CD8-positive, alpha-beta memory T cell (primary cell): Measurements from ENCODE around the gene C3. TPM values are rescaled to one million over a fixed set of nuclear protein-coding genes. Genes with fewer than 3 reads are reported as not detected.

Experiments
- CTCF ChIA-PET: fragments of 350-600 bp; sonication (Branson Sonifier 250); formaldehyde crosslinking; loops from one replicate; lab custom pipeline; 2021; ENCODE audit warnings: antibody characterized with exemption; lab: Charles Lee
- POLR2A ChIA-PET: fragments of 350-600 bp; sonication (Branson Sonifier 250); formaldehyde crosslinking; loops from one replicate; lab custom pipeline; 2021; ENCODE audit warnings: antibody characterized with exemption; lab: Charles Lee
- DNase-seq, 5 donors: peaks; one replicate each; pipeline versions ENCODE4 v3.0.0 to v3.0.0-alpha.2; 2020 to 2022; ENCODE audit warnings: mixed read lengths in 1 of 5
- H3K27ac ChIP-seq: one replicate; pipeline ENCODE4 v1.7.0; 2013; ENCODE audit warnings: low read depth, mild to moderate bottlenecking, low read length, moderate library complexity
- H3K27me3 ChIP-seq: 2 replicates; pipeline ENCODE4 v1.7.0; 2013; ENCODE audit warnings: low read length, mild to moderate bottlenecking; ENCODE audit not compliant: insufficient read depth, poor library complexity, severe bottlenecking
- H3K36me3 ChIP-seq: 2 replicates; pipeline ENCODE4 v1.7.0; 2013; ENCODE audit warnings: mild to moderate bottlenecking, low read length, moderate library complexity; ENCODE audit not compliant: insufficient read depth
- H3K4me1 ChIP-seq: 2 replicates; pipeline ENCODE4 v1.7.0; 2013; ENCODE audit warnings: mild to moderate bottlenecking, low read length, moderate library complexity; ENCODE audit not compliant: insufficient read depth
- H3K4me3 ChIP-seq: 2 replicates; pipeline ENCODE4 v1.7.0; 2013; ENCODE audit warnings: mild to moderate bottlenecking, low read length
- H3K9me3 ChIP-seq: 2 replicates; pipeline ENCODE4 v1.7.0; 2013; ENCODE audit warnings: mild to moderate bottlenecking, low read length
- H3K27ac Mint-ChIP-seq, 8 donors: one replicate each; pipeline ENCODE4 v1.8.0; 2020 to 2021; ENCODE audit warnings: mixed read lengths in 8 of 8, mild to moderate bottlenecking in 6 of 8, inconsistent platforms in 3 of 8, moderate library complexity in 3 of 8
- H3K27me3 Mint-ChIP-seq, 2 donors: one replicate each; pipeline ENCODE4 v1.8.0; 2020 to 2021; ENCODE audit warnings: mixed read lengths in 2 of 2, mild to moderate bottlenecking in 1 of 2, moderate library complexity in 1 of 2
- H3K36me3 Mint-ChIP-seq, 3 donors: one replicate each; pipeline ENCODE4 v1.8.0; 2020 to 2021; ENCODE audit warnings: mixed read lengths in 3 of 3, inconsistent platforms in 1 of 3, mild to moderate bottlenecking in 1 of 3
- H3K4me1 Mint-ChIP-seq, 3 donors: one replicate each; pipeline ENCODE4 v1.8.0; 2020 to 2021; ENCODE audit warnings: mixed read lengths in 3 of 3, inconsistent platforms in 1 of 3, mild to moderate bottlenecking in 1 of 3
- H3K4me3 Mint-ChIP-seq, 7 donors: one replicate each; pipeline ENCODE4 v1.8.0; 2020 to 2021; ENCODE audit warnings: mixed read lengths in 7 of 7, mild to moderate bottlenecking in 6 of 7, moderate library complexity in 4 of 7, inconsistent platforms in 2 of 7
- H3K9me3 Mint-ChIP-seq, 5 donors: one replicate each; pipeline ENCODE4 v1.8.0; 2020 to 2022; ENCODE audit warnings: mixed read lengths in 5 of 5, mild to moderate bottlenecking in 3 of 5, moderate library complexity in 2 of 5, inconsistent platforms in 1 of 5
- polyA plus RNA-seq: library from polyadenylated mRNA; unstranded; fragments of 300-500 nt; fragmentation: Illumina TruSeq; gene quantifications from one replicate; pipeline ENCODE4 v1.2.3, GENCODE V29; 2021
- total RNA-seq, 2 experiments: library from RNA; stranded (reverse); gene quantifications; one replicate each; pipeline ENCODE4 v1.2.3, GENCODE V29; 2021

C3 gene
- total and polyA plus RNA-seq, 3 experiments from 2014 or later: 1.6 to 1.7 TPM; not detected in 1

GRCh38 chr19:6718741-6719539 is 1.5 kb downstream of the C3 start:
- H3K27me3 ChIP-seq: no peaks in the 10 kb centered on the region
- no peaks in the 10 kb centered on the region for H3K27me3 Mint-ChIP-seq
- no peak overlapping the region for H3K27ac ChIP-seq
- ChIA-PET CTCF (no interaction called here), POLR2A (no interaction called here)
- H3K9me3 Mint-ChIP-seq: no peaks in the 10 kb centered on the region
- H3K9me3 ChIP-seq: no peaks in the 10 kb centered on the region
- H3K36me3 ChIP-seq: no peaks in the 10 kb centered on the region
- H3K4me1 ChIP-seq: peaks cover 3% of the 10 kb centered on the region
- H3K4me1 Mint-ChIP-seq: peaks cover 12 to 15% (median 13%) of the 10 kb centered on the region in 3 donors
- no peak overlapping the region for H3K4me3 Mint-ChIP-seq
- H3K4me3 ChIP-seq: no peak overlapping the region
- no peak overlapping the region for H3K27ac Mint-ChIP-seq
- DNase-seq: peak in 3 of 5 donors; percentile 12 to 25 (median 18)
- no peaks in the 10 kb centered on the region for H3K36me3 Mint-ChIP-seq

- ChIA-PET POLR2A (no interaction called here), CTCF (no interaction called here)
- Histone ChIP-seq H3K9me3 (no peaks in the 10 kb centered on the region), H3K36me3 (no peaks in the 10 kb centered on the region), H3K27ac (no peak overlapping the region), H3K4me3 (no peak overlapping the region), H3K4me1 (no peaks in the 10 kb centered on the region), H3K27me3 (no peaks in the 10 kb centered on the region)
- Mint-ChIP-seq H3K27ac (no peak overlapping the region), H3K36me3 (no peaks in the 10 kb centered on the region), H3K4me1 (peaks cover 8 to 13% (median 10%) of the 10 kb centered on the region in 3 donors), H3K27me3 (no peaks in the 10 kb centered on the region), H3K4me3 (no peak overlapping the region), H3K9me3 (no peaks in the 10 kb centered on the region)
- no peak for DNase-seq
Observed at GRCh38 chr19:6718111-6718740, 2.2 kb downstream of the C3 start.

- DNase-seq: no peak
- Mint-ChIP-seq H3K27ac (peak overlapping the region in 6 of 8 donors; percentile 7 to 83 (median 48)), H3K4me1 (peaks cover 8 to 14% (median 10%) of the 10 kb centered on the region in 3 donors), H3K27me3 (peaks cover 0 to 1% of the 10 kb centered on the region in 2 donors), H3K9me3 (no peaks in the 10 kb centered on the region), H3K36me3 (no peaks in the 10 kb centered on the region), H3K4me3 (no peak overlapping the region)
- H3K27ac ChIP-seq: no peak overlapping the region
- no peak overlapping the region for H3K4me3 ChIP-seq
- no peaks in the 10 kb centered on the region for H3K36me3 ChIP-seq
- H3K27me3 ChIP-seq: no peaks in the 10 kb centered on the region
- no peaks in the 10 kb centered on the region for H3K4me1 ChIP-seq
- POLR2A ChIA-PET: no interaction called here
- CTCF ChIA-PET: no interaction called here
- H3K9me3 ChIP-seq: no peaks in the 10 kb centered on the region
Observed at GRCh38 chr19:6717441-6717971, 2.9 kb downstream of the C3 start.

- Mint-ChIP-seq H3K36me3 (no peaks in the 10 kb centered on the region), H3K4me3 (peak overlapping the region in 1 of 7 donors; percentile 8), H3K27me3 (peaks cover 0 to 1% of the 10 kb centered on the region in 2 donors), H3K4me1 (peaks cover 8 to 14% (median 10%) of the 10 kb centered on the region in 3 donors), H3K9me3 (no peaks in the 10 kb centered on the region), H3K27ac (peak overlapping the region in 3 of 8 donors; percentile 36 to 83 (median 75))
- H3K27ac ChIP-seq: no peak overlapping the region
- H3K4me1 ChIP-seq: no peaks in the 10 kb centered on the region
- no peaks in the 10 kb centered on the region for H3K9me3 ChIP-seq
- POLR2A ChIA-PET: no interaction called here
- CTCF ChIA-PET: no interaction called here
- DNase-seq: peak in 1 of 5 donors; percentile 11
- H3K4me3 ChIP-seq: no peak overlapping the region
- H3K36me3 ChIP-seq: no peaks in the 10 kb centered on the region
- no peaks in the 10 kb centered on the region for H3K27me3 ChIP-seq
Observed at GRCh38 chr19:6717036-6717435, 3.4 kb downstream of the C3 start.

- no peaks in the 10 kb centered on the region for H3K9me3 ChIP-seq
- H3K27me3 ChIP-seq: no peaks in the 10 kb centered on the region
- ChIA-PET POLR2A (no interaction called here), CTCF (no interaction called here)
- no peaks in the 10 kb centered on the region for H3K9me3 Mint-ChIP-seq
- DNase-seq: no peak
- H3K4me3 ChIP-seq: no peak overlapping the region
- no peaks in the 10 kb centered on the region for H3K36me3 ChIP-seq
- no peaks in the 10 kb centered on the region for H3K4me1 ChIP-seq
- H3K4me1 Mint-ChIP-seq: peaks cover 8 to 14% (median 10%) of the 10 kb centered on the region in 3 donors
- no peak overlapping the region for H3K27ac Mint-ChIP-seq
- H3K27ac ChIP-seq: no peak overlapping the region
- peaks cover 1% of the 10 kb centered on the region in 2 donors for H3K27me3 Mint-ChIP-seq
- H3K4me3 Mint-ChIP-seq: no peak overlapping the region
- no peaks in the 10 kb centered on the region for H3K36me3 Mint-ChIP-seq
Observed at GRCh38 chr19:6716610-6716970, 3.9 kb downstream of the C3 start.

- DNase-seq: no peak
- Histone ChIP-seq H3K36me3 (no peaks in the 10 kb centered on the region), H3K9me3 (no peaks in the 10 kb centered on the region), H3K27ac (no peak overlapping the region), H3K4me3 (no peak overlapping the region), H3K4me1 (no peaks in the 10 kb centered on the region), H3K27me3 (peaks cover 10% of the 10 kb centered on the region)
- Mint-ChIP-seq H3K9me3 (no peaks in the 10 kb centered on the region), H3K36me3 (no peaks in the 10 kb centered on the region), H3K4me3 (no peak overlapping the region), H3K27ac (no peak overlapping the region), H3K4me1 (peaks cover 22 to 24% (median 23%) of the 10 kb centered on the region in 3 donors), H3K27me3 (peaks cover 11 to 16% of the 10 kb centered on the region in 2 donors)
- CTCF ChIA-PET: interaction anchor here (1.2 kb wide), 1 partner anchor 198 kb away, joined by 3 read pairs; no protein-coding TSS in a partner anchor
- POLR2A ChIA-PET: no interaction called here
Observed at GRCh38 chr19:6714749-6715555, 5.5 kb downstream of the C3 start.

- CTCF ChIA-PET: no interaction called here
- H3K4me1 Mint-ChIP-seq: peaks cover 17 to 22% (median 20%) of the 10 kb centered on the region in 3 donors
Observed at GRCh38 chr19:6713773-6714692, 6.4 kb downstream of the C3 start.

More at GRCh38 chr19:6713773-6714692, 6.4 kb downstream of the C3 start:
- Mint-ChIP-seq H3K4me3 (no peak overlapping the region), H3K9me3 (no peaks in the 10 kb centered on the region), H3K27ac (no peak overlapping the region), H3K36me3 (no peaks in the 10 kb centered on the region), H3K27me3 (peaks cover 15 to 23% of the 10 kb centered on the region in 2 donors)
- Histone ChIP-seq H3K9me3 (no peaks in the 10 kb centered on the region), H3K4me3 (no peak overlapping the region), H3K36me3 (no peaks in the 10 kb centered on the region), H3K4me1 (no peaks in the 10 kb centered on the region), H3K27me3 (peaks cover 10% of the 10 kb centered on the region), H3K27ac (no peak overlapping the region)
- DNase-seq: no peak
- POLR2A ChIA-PET: no interaction called here
